GM19468 (cell line): ENCODE results near the gene NCOA1.
"Not testable (repeated sequence)": the region's sequence is repeated elsewhere in the genome, so short reads cannot be mapped to it uniquely, and the experiment has no call there.

ENCODE experiments used
- ATAC-seq: cut with Tn5 transposase; IDR thresholded peaks from one replicate; pipeline ENCODE4 v1.9.1; 2021; ENCODE audit warnings: mild to moderate bottlenecking, moderate library complexity, moderate number of reproducible peaks; ENCODE audit not compliant: unreplicated experiment; ENCODE audit errors: extremely low read depth

NCOA1 gene

DNA sequence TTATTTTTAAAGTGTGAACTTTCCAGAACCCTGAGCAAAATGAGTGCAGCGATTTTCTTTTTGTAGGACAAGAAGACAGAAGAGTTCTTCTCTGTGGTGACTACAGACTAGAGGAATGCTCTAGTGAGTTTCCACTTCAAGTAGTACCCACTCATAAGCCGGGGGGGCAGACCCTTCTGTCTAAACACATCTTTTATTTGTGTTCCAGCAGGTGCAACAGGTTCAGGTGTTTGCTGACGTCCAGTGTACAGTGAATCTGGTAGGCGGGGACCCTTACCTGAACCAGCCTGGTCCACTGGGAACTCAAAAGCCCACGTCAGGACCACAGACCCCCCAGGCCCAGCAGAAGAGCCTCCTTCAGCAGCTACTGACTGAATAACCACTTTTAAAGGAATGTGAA, 277.0 kb downstream of the NCOA1 start:
- ATAC-seq, result no peak

DNA sequence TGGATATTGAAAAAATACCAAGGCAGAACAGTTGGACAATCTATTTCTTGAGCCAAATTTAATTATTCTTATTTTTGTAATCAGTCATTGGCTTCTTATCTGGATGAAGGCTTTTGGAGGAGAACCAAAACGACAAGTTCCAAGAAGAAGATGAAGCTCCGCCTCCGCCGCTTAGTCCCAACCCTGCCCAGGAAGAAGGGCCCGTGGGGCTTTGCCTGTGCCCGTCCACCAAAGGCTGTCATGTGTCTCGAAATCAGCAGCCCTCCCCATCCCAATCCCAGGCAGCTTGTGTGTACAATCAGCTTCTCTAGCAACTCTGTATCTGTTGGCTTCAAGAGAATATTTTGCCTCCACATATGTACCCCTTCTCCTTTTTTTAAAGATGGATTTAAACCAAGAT, 277.5 kb downstream of the NCOA1 start:
- ATAC-seq, result no peak

DNA sequence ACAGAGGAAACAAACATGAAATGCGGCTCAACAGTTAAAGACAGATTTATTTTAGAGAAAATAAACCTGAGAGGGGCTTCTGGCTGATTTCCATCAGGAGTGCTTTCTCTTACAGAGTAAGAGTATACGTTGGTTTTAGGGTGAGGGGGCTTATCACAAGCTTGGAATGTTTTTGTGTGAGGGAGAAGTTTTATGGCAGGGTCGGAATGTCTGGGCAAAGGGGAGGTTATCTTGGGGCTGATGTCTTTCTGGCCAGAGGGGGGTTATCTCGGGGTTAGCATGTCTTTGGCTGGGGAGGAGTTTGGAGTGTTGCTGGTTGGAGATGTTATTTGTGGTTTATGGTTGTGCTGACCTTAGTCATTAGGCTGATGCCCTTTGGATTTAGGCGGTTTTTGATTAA, 280.0 kb downstream of the NCOA1 start:
- ATAC-seq, result no peak

DNA sequence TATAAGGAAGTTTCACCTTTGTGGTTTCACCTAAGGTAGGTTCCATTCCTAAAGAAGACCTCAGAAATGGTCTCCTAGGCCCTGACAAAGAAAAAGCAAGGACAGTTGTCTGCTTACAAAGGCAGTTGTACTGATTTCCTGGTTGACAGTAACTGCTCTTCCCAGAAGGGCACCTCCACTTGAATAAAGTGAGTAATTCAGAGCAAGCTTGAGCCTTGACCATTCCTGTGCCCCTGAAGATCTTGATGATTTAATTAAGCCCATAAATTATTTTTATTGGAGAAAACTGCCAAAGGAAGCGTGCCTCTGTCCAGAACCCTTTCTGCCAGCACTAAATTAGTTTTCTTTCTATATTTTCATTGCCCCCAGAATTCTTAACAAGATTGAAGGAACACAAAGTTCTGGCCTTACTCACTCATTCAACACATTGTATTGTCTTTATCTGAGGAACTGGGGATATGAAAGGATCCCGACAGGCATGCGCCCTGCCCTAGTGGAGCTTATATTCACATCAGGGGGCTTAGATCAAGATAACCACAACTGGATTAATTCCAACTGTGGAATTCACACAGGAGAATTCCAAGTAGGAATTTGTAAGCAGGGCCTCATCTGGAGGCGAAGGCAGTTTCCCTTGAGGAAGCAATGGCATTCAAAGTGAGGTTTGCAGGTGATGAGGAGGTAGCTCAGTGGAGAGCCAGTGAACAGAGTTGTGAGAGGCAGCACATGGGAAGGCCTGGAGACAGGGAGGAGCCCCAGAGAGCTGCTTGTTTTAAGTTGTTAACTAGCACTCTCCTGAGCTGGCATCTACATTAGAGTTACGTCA, 280.9 kb downstream of the NCOA1 start:
- ATAC-seq, result no peak

DNA sequence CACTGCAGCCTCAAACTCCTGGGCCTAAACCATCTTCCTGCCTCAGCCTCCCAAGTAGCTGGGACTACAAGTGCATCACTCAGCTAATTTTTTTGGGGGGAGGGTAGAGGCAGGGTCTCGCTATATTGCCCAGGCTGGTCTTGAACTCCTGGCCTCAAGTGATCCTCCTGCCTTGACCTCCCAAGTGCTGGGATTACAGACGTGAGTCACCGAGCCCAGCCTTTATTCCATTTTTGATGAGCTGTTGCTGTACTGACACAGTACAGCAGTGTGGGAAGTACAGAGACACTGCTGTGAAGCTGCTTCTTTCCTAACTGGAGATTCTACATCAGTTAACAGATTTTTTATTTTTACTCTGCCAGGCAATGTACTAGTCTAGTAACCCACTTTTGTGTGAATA, 283.3 kb downstream of the NCOA1 start:
- no peak for ATAC-seq

GRCh38 chr2:24779116-24779515, 288.1 kb downstream of the NCOA1 start:
- no peak for ATAC-seq

GRCh38 chr2:24783641-24784040, 292.6 kb downstream of the NCOA1 start:
- no peak for ATAC-seq

DNA sequence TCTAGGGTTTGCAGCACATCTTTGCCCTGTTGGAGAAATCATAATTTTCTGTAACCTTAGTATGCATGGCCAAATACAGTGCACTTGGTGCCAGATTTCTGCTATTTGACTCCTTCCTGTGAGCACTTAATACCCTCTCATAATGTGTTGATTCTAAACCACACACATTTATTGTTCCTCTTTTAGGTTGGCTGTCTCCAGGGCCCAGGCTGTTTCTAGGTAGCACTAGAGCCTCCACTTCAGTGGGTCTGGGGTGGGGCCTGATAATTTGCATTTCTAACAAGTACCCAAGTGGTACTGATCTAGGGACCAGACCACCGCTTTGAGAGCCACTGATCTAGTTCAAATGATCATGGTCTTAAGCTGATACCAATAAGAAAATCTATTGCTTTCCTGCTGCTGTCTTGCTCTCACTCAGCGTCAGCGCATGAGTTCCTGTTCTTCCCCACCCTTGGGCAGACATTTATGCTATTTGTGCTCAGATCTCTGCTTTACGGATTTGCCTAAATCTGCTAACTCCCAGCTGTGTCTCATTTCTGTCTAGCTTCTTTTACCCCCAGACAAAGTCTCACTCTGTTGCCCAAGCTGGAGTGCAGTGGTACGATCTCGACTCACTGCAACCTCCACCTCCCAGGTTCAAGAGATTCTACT, 294.7 kb downstream of the NCOA1 start:
- peak; percentile 66 for ATAC-seq

DNA sequence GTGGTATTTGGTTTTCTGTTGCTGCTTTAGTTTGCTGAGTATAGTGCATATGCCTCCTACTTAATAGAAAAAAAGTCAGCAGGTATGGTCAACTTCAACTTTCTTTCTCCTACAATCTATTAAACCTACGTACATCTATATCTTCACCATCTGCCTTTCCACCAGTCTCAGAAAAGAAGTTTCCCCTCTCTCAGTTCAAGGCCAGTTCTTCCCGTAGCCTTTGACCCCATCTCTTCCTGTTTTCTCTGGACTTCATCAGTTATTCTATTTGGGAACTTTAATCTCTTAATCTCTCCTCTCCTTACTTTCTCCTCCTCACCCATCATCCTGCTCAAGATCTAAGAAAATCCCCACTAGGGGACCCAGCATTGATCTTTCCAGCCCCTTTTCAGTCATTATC, 296.5 kb downstream of the NCOA1 start:
- no peak for ATAC-seq

GRCh38 chr2:24788816-24789215, 297.8 kb downstream of the NCOA1 start:
- no peak for ATAC-seq

DNA sequence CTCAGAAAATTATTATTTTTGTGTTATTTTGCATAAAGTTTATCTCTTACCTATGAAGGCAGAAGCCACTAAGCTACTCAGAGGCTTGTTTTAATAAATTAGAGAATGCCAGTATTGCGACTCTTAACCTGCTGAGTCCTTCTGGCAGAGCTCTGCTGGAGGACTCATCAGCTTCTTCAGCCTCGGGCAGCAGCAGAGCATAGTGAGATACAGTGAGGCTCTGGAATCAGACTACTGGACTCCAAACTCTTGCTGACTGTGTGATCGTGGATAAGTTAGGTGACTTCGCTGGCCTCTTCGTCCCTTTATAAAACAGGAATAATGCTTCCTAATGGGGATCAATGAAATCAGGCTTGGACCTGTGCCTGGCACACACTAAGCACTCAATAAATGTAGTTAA, 300.4 kb downstream of the NCOA1 start:
- no peak for ATAC-seq

GRCh38 chr2:24792542-24792873, 301.5 kb downstream of the NCOA1 start:
- ATAC-seq, result no peak

DNA sequence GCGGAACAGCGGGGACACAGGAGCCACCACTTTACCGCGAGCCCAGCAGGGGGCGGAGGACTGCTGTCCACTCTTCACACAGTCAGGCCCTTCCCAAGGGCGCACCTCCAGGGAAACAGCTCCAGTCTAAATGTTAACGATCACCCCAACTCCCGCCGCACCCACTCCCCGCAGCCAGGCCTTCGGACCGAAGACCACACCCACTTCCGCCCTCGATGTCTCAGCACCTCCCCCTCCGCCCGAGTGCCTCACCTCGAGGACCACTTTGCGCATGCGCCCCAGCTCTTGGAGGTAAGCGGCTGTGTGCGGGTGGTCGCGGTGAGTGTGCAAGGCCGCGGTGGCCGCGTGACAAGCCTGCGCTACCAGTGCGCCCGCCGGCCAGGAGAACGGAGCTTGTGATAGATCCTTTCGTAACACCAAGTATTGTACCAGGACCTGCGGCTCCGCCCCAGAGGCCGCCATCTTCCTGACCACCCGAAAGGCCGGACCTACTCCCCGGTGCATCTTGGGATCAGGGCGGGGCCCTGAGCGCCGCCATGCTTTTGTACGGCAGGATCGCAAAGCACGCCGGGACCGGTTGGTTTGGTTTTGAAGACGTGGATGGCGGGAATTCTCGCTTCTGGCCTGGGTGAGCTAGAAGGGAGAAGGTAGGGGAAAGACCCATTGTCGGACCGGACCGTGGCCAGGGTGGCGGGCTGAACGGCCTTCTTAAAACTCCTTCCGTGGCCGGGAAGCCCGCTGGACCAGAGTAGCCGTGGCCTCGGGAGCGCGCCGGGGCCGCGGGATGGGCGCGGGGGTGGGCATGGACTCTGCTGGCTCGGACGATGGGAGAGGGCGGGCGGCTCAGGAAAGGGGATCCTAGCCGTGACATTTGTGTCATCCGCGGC, 302.1 kb downstream of the NCOA1 start, which contains the start of the genes CENPO and PTRHD1:
TSS of gene CENPO (plus strand) at position 552 of the 887 bp plus-strand sequence. CDS start 495 bp downstream, outside the sequence.
TSS of gene PTRHD1 (minus strand) at position 518 of the 887 bp plus-strand sequence. CDS start at position 504, 14 bp downstream.
- ATAC-seq, result peak; percentile 80

GRCh38 chr2:24793761-24794435, 302.8 kb downstream of the NCOA1 start:
- ATAC-seq, result no peak

GRCh38 chr2:24797644-24798043, 306.6 kb downstream of the NCOA1 start:
- no peak for ATAC-seq

DNA sequence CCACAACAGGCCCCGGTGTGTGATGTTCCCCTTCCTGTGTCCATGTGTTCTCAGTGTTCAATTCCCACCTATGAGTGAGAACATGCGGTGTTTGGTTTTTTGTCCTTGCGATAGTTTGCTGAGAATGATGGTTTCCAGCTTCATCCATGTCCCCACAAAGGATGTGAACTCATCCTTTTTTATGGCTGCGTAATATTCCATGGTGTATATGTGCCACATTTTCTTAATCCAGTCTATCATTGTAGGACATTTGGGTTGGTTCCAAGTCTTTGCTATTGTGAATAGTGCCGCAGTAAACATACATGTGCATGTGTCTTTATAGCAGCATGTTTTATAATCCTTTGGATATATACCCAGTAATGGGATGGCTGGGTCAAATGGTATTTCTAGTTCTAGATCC, 309.4 kb downstream of the NCOA1 start:
- ATAC-seq, result not testable (repeated sequence)

DNA sequence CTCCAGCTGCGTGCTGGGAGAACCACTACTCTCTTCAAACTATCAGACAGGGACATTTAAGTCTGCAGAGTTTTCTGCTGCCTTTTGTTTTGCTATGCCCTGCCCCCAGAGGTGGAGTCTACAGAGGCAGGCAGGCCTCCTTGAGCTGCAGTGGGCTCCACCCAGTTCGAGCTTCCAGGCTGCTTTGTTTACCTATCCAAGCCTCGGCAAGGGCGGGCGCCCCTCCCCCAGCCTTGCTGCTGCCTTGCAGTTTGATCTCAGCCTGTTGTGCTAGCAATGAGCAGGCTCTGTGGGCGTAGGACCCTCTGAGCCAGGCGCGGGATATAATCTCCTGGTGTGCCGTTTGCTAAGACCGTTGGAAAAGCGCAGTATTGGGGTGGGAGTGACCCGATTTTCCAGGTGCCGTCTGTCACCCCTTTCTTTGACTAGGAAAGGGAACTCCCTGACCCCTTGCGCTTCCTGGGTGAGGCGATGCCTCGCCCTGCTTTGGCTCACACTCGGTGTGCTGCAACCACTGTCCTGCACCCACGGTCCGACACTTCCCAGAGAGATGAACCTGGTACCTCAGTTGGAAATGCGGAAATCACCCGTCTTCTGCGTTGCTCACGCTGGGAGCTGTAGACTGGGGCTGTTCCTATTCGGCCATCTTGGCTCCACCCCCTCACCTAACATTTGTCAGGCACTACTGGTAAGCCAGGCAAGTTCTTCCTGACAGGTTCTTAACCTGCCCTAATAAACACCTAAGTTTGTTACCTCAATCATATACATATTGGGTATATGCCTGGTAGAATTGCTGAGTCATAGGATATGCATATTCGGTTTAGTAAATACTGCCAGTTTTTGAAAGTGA, 315.0 kb downstream of the NCOA1 start:
- not testable (repeated sequence) for ATAC-seq

GRCh38 chr2:24806661-24807036, 315.6 kb downstream of the NCOA1 start:
- no peak for ATAC-seq

DNA sequence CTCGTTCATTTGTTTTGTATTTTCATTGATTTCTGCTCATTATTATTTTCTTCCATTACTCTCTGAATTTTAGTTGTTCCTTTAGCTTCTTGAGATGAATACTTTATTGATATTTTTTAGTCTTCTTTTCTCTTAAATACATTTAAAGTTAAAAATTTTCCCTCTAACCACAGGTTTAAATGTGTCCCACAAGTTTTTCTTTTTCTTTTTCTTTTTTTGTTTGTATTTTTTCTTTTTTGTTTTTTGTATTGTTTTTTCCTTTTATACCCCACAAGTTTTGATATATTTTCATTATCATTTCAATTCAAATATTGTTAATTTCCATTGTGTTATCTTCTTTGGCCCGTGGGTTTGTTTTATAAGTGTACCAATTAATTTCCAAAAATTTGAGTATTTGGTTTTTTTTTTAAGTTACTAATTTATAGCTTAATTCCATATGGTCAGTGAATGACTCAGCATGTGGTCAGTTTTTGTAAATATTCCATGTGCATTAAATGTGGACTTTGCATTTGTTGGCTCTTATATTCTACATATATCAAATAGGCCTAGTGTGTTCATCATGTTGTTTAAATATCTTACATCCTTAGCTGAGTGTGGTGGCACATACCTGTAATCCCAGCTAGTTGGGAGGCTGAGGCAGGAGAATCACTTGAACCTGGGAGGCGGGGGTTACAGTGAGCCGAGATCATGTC, 318.4 kb downstream of the NCOA1 start:
- ATAC-seq, result no peak
